Activated naive CD4-positive, alpha-beta T cell (primary cell): ENCODE data around the gene SMCO2.
"Not testable (repeated sequence)": the region's sequence is repeated elsewhere in the genome, so short reads cannot be mapped to it uniquely, and the experiment has no call there.

Experiments used
- DNase-seq, 4 experiments: peaks; one replicate each; lab custom pipeline; 2025; lab: John Stamatoyannopoulos, UW

SMCO2 gene

GRCh38 chr12:27527512-27527911 lies 81.0 kb downstream of the SMCO2 start:
- DNase-seq: no peak

GRCh38 chr12:27528788-27529187 lies 82.3 kb downstream of the SMCO2 start:
- no peak for DNase-seq

- DNase-seq: no peak
These were observed 83.8 kb downstream of the SMCO2 start for GRCh38 chr12:27530157-27530922.

- DNase-seq: no peak
These were observed 85.4 kb downstream of the SMCO2 start for GRCh38 chr12:27531896-27532295.

GRCh38 chr12:27534060-27534764 lies 87.7 kb downstream of the SMCO2 start:
- DNase-seq: no peak

- DNase-seq: no peak
These were observed 88.2 kb downstream of the SMCO2 start for GRCh38 chr12:27534765-27535161.

- no peak for DNase-seq
These were observed 88.8 kb downstream of the SMCO2 start for GRCh38 chr12:27535318-27535717.

- DNase-seq: no peak
These were observed 91.5 kb downstream of the SMCO2 start for GRCh38 chr12:27537855-27538675.

- no peak for DNase-seq
These were observed 92.7 kb downstream of the SMCO2 start for GRCh38 chr12:27539191-27539631.

GRCh38 chr12:27541031-27541719 lies 94.6 kb downstream of the SMCO2 start:
- DNase-seq: no peak

- no peak for DNase-seq
These were observed 96.1 kb downstream of the SMCO2 start for GRCh38 chr12:27542628-27543027.

- DNase-seq: not testable (repeated sequence)
These were observed 98.3 kb downstream of the SMCO2 start for GRCh38 chr12:27544858-27545257.

GRCh38 chr12:27545665-27546064 lies 99.1 kb downstream of the SMCO2 start:
- DNase-seq: no peak

- DNase-seq: no peak
These were observed 101.1 kb downstream of the SMCO2 start for GRCh38 chr12:27547592-27547991.

- no peak for DNase-seq
These were observed 102.0 kb downstream of the SMCO2 start for GRCh38 chr12:27548301-27549199.

- DNase-seq: no peak
These were observed 102.8 kb downstream of the SMCO2 start for GRCh38 chr12:27549236-27549800.

GRCh38 chr12:27549801-27550652 lies 103.5 kb downstream of the SMCO2 start:
- DNase-seq: no peak

- DNase-seq: no peak
These were observed 104.1 kb downstream of the SMCO2 start for GRCh38 chr12:27550653-27550975.

GRCh38 chr12:27551172-27551840 lies 104.8 kb downstream of the SMCO2 start:
- DNase-seq: no peak
